Right forelimb (tissue), 1 donor: ENCODE results near the gene PODN.

Source experiments
- DNase-seq: peaks from one replicate; pipeline ENCODE4 v3.0.0-alpha.2; 2018

PODN gene

GRCh38 chr1:53090227-53091147, 28.5 kb downstream of the PODN start:
- DNase-seq, result no peak

GRCh38 chr1:53091841-53092645, 30.0 kb downstream of the PODN start:
- no peak for DNase-seq

GRCh38 chr1:53092659-53093450, 30.8 kb downstream of the PODN start:
- no peak for DNase-seq

- DNase-seq, result no peak
Measured at GRCh38 chr1:53093451-53093754, 31.4 kb downstream of the PODN start.

GRCh38 chr1:53093778-53094532, 31.9 kb downstream of the PODN start:
- DNase-seq, result no peak

- DNase-seq, result no peak
Measured at GRCh38 chr1:53094533-53094919, 32.5 kb downstream of the PODN start.

GRCh38 chr1:53104289-53104913, 42.4 kb downstream of the PODN start:
- no peak for DNase-seq

GRCh38 chr1:53107090-53107489, 45.1 kb downstream of the PODN start:
- no peak for DNase-seq

- no peak for DNase-seq
Measured at GRCh38 chr1:53107570-53108322, 45.7 kb downstream of the PODN start.

- DNase-seq, result no peak
Measured at GRCh38 chr1:53108646-53109580, 46.9 kb downstream of the PODN start.

GRCh38 chr1:53110370-53111072, 48.5 kb downstream of the PODN start:
- DNase-seq, result no peak

GRCh38 chr1:53111073-53111556, 49.1 kb downstream of the PODN start:
- no peak for DNase-seq

- DNase-seq, result no peak
Measured at GRCh38 chr1:53111693-53112092, 49.7 kb downstream of the PODN start.

- no peak for DNase-seq
Measured at GRCh38 chr1:53112271-53112774, 50.3 kb downstream of the PODN start.

GRCh38 chr1:53112861-53113260, 50.8 kb downstream of the PODN start:
- no peak for DNase-seq

GRCh38 chr1:53114090-53114489, 52.1 kb downstream of the PODN start:
- no peak for DNase-seq

- no peak for DNase-seq
Measured at GRCh38 chr1:53114581-53115400, 52.8 kb downstream of the PODN start.
